ENCODE results near the gene SGIP1. TPM values are rescaled to one million over a fixed set of nuclear protein-coding genes. Genes with fewer than 3 reads are reported as not detected.

Gene SGIP1
- total RNA-seq, 2 donors from 2014 or later: 3.4 to 4.9 TPM

DNA sequence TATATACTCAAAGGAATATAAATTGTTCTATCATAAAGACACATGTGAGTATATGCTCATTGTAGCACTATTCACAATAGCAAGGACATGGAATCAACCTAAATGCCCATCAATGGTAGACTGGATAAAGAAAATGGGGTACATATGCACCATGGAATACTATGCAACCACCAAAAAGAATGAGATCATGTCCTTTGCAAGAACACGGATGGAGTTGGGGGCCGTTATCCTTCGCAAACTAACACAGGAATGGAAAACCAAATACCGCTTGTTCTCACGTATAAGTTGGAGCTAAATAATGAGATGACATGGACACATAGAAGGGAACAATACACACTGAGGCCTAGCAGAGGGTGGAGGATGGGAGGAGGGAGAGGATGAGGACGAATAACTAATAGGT, 16.0 kb upstream of the SGIP1 start:
- DNase-seq (no peak), ATAC-seq (no peak)
- intact Hi-C loops (cut with DNase I): no loop called here

GRCh38 chr1:66518654-66519053, 15.3 kb upstream of the SGIP1 start:
- ATAC-seq: no peak
- intact Hi-C loops (cut with DNase I): no loop called here
- no peak for DNase-seq

- ATAC-seq: no peak
- intact Hi-C loops (cut with DNase I): no loop called here
- DNase-seq: no peak
Observed at GRCh38 chr1:66519992-66520391, 14.0 kb upstream of the SGIP1 start.

DNA sequence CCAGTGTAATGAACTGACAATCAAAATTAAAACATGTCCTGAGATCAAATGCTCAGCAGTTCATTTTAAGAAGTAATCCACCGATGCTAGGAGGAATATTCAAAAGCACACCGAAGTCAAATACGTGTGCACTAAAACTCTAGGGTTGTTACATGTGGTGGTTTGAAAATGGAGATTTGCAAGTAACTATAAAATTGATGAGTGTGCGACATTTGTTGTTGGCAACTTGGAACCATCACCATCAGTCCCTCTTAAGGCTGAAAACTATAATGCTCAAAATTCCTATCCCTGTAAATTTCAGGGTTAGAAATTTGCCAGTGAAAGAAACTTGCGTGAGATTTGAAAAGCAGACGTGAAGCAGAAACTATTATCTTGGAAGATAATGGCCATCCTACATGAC, 13.3 kb upstream of the SGIP1 start:
- intact Hi-C loops (cut with DNase I): no loop called here
- DNase-seq (no peak), ATAC-seq (no peak)

DNA sequence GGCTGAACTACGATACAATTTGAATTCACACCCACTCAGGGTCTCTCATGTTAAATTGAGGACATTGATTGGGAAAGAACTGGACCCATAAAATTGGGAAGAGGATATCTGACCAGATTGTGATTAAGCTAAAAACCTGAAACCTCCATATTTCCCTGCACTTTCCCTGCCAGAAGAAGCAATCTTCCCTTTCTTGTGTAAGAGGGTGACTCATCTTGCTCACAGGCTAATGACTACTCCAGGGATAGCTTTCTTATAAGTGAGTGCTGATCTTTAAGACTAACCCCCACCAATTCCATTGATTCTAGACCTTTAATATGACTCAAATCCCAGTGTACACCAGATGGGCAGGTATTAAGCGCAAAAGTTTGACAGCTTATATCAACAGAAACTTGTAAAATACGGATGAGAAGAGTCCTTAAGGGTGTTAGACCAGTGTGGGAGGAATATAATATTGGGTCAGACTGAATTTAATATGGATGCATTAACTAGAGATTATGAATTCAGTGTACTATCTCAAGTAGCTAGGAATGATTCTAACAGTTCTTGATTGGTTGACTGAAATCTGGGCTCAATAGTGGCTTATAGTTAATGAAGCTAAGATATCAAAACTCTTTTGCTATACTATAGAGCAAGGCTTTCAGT, 12.1 kb upstream of the SGIP1 start:
- ATAC-seq: peak in 1 of 2 donors; percentile 81
- intact Hi-C loops (cut with DNase I): no loop called here
- DNase-seq: no peak

- intact Hi-C loops (cut with DNase I): no loop called here
- no peak for ATAC-seq
- no peak for DNase-seq
Observed at GRCh38 chr1:66523562-66523961, 10.4 kb upstream of the SGIP1 start.

DNA sequence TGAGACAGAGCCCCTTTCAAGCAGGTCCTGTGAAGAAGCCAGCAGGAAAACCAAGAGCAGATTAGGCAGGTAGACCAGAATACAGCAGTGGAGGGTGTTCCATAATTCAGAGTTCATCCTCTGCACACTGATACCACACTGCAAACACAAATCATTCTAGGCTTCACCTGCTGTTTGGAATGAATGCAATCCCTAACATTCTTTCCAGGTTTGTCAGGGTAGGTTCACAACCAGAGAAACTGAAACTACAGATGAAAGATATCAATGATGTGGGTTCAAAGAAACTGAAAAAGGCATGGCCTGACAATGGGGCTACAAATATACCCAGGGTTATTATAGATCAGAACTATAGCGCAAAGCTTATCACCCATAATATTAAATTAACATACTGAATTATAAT, 8.9 kb upstream of the SGIP1 start:
- no peak for ATAC-seq
- DNase-seq: no peak
- intact Hi-C loops (cut with DNase I): no loop called here

DNA sequence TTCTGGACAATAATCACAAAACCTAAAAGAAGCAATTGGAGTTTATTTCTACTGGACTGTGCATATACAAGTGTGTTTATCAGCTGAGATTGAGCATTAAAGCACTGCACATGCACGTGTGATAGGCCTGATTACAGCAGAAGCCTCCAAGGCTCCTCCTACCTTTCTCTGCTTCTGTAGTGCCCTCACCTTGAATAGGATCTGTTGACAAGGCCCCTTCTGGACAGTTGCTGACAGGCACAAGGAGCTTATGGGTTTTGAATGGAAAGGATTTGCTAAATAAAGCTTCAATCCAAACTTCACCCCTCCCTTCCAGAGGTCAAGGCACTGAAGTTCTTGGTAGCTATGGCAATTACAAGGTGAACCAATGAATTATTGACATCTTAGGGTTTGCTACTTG, 7.9 kb upstream of the SGIP1 start:
- DNase-seq: no peak
- intact Hi-C loops (cut with DNase I): no loop called here
- no peak for ATAC-seq

DNA sequence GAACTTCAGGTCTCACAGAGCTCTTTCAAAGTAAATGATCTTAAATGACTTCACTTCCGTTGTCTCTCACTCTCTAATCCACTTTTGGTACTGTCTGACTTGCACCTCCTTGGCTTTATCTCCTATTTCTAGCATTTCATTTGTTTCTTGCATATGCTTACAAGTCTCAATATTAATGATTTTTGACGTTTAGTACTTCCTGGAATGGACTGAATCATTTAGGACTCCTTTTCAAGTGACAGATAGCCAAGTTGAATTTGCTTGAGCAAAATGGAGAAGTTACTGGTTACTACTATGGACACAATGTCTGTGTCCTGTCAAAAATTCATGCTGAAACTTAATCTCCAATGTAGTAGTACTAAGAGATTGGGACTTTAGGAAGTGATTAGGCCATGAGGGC, 7.0 kb upstream of the SGIP1 start:
- intact Hi-C loops (cut with DNase I): no loop called here
- no peak for ATAC-seq
- DNase-seq: no peak

- intact Hi-C loops (cut with DNase I): no loop called here
- no peak for ATAC-seq
- no peak for DNase-seq
Observed at GRCh38 chr1:66527686-66528085, 6.3 kb upstream of the SGIP1 start.

- intact Hi-C loops (cut with DNase I): no loop called here
- ATAC-seq (no peak), DNase-seq (no peak)
Observed at GRCh38 chr1:66528580-66528979, 5.4 kb upstream of the SGIP1 start.

GRCh38 chr1:66532214-66532613, 1.7 kb upstream of the SGIP1 start:
- no peak for ATAC-seq
- no peak for DNase-seq
- intact Hi-C loops (cut with DNase I): no loop called here

DNA sequence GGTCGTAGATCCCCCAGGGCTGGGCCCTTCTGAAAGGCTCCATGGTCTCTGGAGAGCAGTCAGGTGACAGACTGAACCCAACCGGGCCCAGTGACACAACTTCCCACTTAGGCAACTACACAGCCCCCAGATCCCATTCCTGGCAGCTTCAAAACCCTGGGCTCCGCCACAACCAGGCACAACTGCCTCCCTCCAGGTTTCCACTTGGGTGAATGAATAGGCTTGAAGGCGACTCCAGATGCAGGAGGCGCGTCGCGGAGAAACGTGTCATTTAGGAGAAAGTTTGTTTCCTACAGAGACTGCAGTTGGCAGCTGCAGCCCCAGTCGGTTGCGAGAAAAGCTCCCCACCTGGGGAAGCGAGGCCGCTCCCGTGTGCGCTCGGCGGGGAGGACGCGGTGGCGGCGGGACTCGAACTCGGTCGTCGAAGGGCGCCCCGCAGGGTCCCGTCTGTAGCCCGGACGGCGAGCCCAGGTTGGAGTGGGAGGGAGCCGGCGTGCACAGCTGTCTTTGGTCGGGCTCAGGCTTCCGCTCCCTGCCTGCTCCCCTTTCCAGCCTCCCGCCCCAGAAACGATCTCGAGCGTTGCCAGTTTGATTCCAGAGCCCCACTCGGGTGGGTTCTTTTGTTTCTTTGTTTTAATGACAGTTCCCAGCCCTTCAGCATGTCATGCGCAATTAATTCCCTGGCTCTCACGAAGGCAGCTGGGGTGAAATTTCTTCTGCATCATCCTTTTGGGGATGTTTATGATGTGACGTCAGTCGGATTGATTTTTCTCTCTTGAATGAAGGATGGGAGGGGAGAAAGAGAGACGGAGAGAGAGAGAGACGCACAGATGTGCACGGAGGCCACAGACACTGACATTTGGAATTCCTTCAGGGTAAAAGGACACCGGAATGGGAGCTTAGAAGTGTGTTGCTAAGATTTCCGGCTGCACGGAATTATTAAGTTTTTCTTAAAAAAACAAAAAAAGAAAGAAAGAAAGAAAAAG, 862 bp upstream of the SGIP1 start:
- intact Hi-C loops (cut with DNase I): no loop called here
- ATAC-seq: peak; percentile 69 to 78
- DNase-seq: peak; percentile 28

DNA sequence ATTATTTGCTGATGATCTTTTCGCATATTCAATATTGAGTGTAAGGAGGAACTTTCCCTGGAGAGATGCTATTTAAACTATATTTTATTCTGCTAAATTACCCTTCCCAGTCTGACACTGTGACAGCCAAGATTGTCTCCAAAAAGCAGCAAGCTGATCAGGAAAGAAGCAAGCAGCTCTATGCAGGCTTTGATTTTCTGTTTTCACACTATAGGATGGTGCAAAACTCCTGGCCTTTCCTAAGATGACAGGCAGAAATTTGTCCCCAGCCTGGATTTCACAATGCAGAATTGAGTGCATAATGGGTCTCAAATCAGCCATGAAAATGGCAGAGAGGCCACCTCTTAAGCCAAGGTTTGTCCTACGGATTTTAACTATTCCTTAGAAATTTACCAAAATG, 1.1 kb downstream of the SGIP1 start:
- ATAC-seq (no peak), DNase-seq (no peak)
- intact Hi-C loops (cut with DNase I): no loop called here

- no peak for DNase-seq
- no peak for ATAC-seq
- intact Hi-C loops (cut with DNase I): no loop called here
Observed at GRCh38 chr1:66535853-66536252, 1.9 kb downstream of the SGIP1 start.

GRCh38 chr1:66537718-66538117, 3.8 kb downstream of the SGIP1 start:
- no peak for DNase-seq
- ATAC-seq: no peak
- intact Hi-C loops (cut with DNase I): no loop called here

GRCh38 chr1:66539491-66539890, 5.5 kb downstream of the SGIP1 start:
- intact Hi-C loops (cut with DNase I): no loop called here
- ATAC-seq: no peak

DNA sequence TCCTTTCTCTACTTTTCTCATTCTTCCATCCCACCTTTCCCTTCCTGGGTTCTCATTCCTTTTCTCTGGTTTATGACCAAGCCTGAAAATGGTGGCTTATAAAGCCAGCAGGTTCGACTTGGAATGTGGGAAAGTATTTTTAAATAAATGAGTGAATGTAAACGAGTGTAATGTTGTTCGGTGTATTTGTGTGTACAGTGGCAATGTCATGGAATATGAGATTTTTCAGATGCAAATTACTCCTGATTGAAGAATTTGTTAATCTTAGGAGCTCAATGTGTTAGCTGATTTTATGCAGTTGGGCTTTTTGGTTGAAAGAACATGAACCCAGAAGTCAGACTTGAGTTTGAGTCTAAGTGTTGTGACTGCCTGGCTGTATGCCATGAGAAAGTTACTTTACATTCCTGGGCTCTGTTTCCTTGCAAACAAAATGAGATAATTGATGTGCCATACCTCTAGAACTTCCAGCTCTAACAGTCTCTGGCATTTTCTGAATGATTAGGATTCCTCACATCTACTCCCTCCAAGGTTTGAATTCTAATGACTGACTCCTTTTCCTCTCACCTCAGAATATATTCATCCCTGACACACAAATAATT, 6.6 kb downstream of the SGIP1 start:
- ATAC-seq (no peak), DNase-seq (no peak)
- intact Hi-C loops (cut with DNase I): no loop called here

More at GRCh38 chr1:66539491-66539890, 5.5 kb downstream of the SGIP1 start:
- no peak for DNase-seq

- ATAC-seq (peak in 1 of 2 donors; percentile 37), DNase-seq (no peak)
- intact Hi-C loops (cut with DNase I): no loop called here
Observed at GRCh38 chr1:66542314-66542713, 8.4 kb downstream of the SGIP1 start.

All from left cardiac atrium (tissue), 4 donors.